Activated CD4-positive, CD25-positive, alpha-beta regulatory T cell treated with anti-CD3 and anti-CD28 coated beads, Interleukin-2, amount 50 U/mL, for 72 hours (primary cell): ENCODE results near the gene CDNF.
"Not testable (repeated sequence)": the region's sequence is repeated elsewhere in the genome, so short reads cannot be mapped to it uniquely, and the experiment has no call there.

Source experiments
- DNase-seq: peaks from one replicate; pipeline ENCODE4 v3.0.0; 2021

Gene CDNF

DNA sequence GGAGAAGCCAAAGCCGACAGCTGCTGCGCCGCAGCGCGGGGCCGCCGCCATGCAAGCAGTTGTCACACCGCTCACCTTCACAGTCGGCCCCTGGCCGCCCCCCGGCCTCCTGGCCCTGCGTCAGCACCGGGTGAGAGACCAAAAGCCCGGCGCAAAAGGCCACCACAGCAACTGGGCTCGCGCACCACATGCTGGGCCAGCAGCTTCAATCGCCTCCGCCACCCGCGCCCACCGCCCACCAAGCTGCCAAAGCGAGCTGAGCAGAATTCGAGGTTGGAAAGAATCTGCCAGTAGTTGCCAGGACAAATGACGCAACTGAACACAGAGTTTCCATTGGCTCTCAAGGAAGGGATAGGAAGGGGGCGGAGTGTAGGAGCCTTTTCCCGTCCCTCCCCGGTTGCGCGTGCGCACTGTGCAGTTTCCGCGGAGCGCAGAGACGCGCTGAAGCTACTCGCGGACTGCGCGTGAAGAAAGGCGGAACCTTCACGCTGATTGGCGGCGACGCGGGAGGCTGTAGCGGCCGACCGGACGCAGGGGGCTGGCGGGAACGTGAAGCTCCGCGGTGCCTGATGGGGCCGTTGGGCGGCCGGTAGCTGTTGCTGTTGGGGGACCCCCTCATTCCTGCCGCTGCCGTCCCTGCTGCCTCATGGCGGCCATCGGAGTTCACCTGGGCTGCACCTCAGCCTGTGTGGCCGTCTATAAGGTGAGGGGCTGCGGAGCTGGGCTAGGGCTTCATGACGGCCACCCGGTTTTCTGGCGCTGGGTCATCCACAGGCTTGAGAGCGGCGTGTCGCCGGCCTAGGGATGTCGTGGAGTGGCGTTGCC is at the start of gene CDNF, which contains the start of the genes HSPA14 and MSANTD7:
Gene CDNF, minus strand, starts transcription at position 281 of the 825 bp plus-strand sequence. Its CDS starts 91 bp downstream, at position 190.
Gene HSPA14, plus strand, starts transcription at position 550 of the 825 bp plus-strand sequence. Its CDS starts 97 bp downstream, at position 647.
Gene MSANTD7, plus strand, starts transcription at position 550 of the 825 bp plus-strand sequence. CDS start 3,979 bp downstream, outside the sequence.
- peak; percentile 99 for DNase-seq

DNA sequence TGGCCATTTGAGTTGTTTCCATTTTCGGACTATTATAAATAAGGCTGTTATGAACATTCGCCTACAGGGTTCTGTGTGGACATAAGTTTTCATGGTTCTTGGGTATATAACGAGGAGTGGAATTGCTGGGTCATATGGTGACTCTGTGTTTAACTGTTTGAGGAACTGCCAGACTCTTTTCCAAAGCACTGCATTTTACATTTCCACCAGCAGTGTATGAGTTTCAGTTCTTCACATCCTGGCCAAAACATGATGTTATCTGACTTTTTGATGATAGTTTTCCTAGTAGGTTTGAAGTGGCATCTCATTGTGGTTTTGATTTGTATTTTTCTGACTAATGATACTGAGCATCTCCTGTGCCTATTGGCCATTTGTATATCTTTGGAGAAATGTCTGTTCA is 46.2 kb upstream of the CDNF start:
- no peak for DNase-seq

DNA sequence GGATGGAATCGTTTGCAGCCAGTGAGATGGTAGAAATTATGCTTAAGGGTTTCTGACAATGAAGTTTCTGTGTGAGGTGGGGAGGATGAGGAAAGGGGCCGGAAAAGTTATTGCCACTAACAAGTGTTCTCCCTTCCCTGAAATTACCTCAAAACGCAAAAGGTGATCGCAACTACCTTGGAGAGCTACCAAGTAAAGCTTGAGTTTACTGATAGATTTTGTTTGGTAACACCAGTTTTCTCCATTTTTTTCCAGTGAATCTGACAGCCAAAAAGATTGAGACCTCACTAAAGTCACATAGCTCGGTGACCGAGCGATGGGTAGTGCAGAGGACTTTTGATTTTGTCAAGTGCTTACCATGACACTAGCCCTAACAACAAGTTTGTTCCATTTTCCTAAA is 42.4 kb upstream of the CDNF start:
- DNase-seq = no peak

DNA sequence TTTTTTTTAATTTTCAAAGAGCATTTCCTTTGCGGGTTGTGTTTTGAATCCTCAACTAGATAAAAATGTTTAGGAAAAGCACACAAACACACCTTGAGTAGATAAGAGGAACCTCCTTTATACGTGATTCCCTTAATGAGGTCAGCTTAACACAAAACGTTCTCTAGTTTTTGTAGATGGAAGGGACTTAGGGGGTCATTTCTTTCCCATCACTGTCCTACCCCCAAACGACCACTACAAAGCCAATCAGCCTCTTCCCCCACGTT is 42.0 kb upstream of the CDNF start:
- no peak for DNase-seq

DNA sequence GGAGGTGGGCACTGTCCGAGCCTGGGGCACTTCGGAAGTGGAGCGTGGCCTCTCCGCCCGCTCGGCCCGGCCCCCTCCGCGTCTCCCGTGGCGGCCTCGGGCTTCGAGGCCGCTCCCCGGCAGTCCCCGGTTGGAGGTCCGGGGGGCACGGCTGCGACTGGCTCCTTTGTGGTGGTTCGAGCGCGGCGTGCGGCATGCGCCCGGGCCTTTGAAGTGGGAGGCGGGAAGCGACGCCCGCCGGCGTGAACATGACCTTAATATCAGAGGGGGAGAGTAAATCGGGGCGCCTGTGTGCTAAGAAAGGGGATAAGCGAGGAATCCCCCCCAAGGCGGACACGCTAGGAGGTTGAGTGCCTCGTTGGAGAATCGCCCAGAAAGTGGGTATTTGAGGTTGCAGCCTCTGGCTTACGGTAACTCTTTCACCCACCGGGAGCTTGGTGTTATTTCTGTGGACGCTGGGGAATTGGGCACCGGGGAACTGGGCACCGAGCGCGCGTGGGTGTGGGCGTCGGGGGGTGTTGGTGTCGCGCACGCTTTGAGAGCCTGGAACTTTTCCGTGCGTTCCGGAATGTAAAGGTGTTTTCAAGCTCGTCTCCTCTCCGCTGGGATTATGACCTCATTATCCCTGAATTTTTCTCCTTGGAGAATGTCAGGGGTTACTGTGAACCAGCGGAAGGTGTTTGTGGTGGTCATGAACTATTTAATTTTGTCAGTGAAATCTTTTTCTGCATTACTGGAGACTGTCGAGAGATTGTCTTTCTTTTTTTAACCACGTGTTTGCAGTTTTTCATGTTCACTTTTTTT is 41.5 kb upstream of the CDNF start:
- peak; percentile 55 for DNase-seq

DNA sequence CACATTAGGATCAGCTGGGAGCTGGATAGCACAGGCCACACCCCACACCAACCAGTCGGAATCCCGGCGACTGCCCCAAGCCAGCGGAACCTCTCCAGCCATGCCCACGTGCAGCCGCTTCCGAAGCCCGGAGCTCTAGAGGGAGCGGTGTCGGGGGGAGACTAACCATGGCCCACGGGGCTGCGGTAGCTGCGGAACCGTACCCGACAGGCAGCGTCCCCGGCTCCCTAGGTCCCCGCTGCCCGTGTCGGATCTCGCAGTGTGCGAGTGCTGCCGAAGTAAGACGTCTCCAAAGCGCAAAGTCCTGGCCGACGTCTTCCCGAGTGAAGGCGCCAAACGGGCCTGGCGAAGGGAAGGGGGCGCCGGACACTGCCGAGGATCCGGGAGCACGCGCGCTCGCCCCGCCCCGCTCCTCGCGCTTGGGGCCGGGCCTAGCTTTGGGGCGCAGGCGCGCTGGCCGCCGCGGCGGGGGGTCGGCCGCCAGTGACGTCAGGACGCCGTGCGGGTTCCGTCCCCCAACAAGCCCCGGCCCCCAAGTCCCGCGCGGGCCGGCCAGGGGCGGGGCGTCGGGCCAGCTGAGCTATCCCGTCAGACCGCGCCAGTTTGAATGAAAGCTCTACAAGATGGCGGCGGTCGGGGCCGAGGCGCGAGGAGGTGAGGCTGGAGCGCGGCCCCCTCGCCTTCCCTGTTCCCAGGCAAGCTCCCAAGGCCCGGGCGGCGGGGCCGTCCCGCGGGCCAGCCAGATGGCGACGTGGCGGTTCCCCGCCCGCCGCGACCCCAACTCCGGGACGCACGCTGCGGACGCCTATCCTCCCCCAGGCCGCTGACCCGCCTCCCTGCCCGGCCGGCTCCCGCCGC is 40.7 kb upstream of the CDNF start, which contains the start of gene SUV39H2:
Gene SUV39H2, plus strand, starts transcription at position 601 of the 858 bp plus-strand sequence. Its CDS starts 23 bp downstream, at position 624.
- peak; percentile 95 for DNase-seq

DNA sequence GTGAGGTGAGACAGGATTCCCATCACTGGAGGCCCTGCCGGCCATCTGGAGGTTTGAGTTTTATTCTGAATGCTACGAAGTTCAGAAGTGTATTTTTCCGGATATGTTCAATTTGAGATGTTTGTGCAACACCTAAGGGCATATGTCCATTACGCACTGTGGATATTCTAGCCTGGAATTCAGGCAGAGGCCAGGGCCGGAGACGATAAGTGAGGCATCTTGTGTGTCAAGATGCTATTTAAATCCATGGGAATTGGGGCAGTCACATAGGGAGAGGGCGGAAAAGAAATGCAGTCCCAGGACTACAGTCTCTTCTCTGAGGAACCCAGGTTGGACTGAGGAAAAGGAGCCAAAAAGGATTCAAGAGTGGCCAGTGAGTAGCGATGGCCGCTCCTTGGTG is 38.9 kb upstream of the CDNF start:
- DNase-seq = no peak

DNA sequence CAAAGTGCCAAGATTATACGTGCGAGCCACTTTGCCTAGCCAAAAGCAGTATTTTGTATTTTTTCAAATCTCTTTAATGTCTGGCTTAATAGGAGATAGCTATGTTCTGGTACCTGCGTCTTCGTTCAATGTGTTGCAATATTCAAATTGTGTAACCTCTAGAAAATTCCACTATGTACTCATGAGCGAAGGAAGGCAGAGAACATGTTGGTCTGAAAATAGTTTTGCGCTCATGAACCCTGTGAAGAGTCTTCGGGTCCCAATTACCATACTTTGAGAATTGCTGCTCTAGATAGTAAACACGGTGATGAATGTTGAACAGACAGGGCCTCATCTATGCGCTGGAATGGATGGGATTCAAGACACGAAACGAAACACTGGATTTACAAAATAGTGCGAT is 38.1 kb upstream of the CDNF start:
- DNase-seq = no peak

DNA sequence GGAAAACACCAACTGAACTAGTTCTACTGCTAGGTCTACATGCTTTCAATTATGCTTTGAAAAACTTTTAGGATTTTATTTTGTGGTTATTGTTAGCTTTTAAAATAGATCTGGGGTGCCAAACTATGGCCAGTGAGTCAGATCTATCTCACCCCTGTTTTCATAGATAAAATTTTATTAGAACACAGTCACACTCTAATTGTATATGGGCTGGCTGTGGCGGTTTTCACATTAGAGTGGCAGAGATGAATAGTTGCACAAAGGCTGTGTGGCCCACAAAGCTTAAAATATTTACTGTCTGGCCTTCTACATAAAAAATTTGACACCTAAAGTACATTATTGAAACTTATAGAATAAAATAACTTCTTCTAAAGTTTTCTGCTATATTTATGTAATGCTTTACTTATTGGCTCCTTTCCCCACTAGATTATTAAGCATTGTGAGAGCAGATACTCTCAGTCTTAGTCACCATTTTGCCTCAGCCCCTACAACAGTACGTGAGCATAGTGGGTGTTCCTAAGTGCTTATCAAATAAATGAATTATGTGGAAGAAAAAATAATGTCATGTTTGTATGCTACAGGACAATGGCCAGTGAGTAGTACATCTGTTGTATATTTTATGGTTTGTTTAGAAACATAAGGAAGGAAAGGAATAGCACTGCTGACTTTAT is 35.4 kb upstream of the CDNF start:
- no peak for DNase-seq

DNA sequence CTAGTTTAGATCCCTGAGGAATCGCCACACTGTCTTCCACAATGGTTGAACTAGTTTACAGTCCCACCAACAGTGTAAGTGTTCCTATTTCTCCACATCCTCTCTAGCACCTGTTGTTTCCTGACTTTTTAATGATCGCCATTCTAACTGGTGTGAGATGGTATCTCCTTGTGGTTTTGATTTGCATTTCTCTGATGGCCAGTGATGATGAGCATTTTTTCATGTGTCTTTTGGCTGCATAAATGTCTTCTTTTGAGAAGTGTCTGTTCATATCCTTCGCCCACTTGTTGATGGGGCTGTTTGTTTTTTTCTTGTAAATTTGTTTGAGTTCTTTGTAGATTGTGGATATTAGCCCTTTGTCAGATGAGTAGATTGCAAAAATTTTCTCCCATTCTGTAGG is 27.0 kb upstream of the CDNF start:
- DNase-seq = not testable (repeated sequence)

DNA sequence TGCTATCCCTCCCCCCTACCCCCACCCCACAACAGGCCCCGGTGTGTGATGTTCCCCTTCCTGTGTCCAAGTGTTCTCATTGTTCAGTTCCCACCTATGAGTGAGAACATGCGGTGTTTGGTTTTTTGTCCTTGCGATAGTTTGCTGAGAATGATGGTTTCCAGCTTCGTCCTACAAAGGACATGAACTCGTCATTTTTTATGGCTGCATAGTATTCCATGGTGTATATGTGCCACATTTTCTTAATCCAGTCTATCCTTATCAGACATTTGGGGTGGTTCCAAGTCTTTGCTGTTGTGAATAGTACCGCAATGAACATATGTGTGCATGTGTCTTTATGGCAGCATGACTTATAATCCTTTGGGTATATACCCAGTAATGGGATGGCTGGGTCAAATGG is 26.6 kb upstream of the CDNF start:
- DNase-seq = not testable (repeated sequence)

DNA sequence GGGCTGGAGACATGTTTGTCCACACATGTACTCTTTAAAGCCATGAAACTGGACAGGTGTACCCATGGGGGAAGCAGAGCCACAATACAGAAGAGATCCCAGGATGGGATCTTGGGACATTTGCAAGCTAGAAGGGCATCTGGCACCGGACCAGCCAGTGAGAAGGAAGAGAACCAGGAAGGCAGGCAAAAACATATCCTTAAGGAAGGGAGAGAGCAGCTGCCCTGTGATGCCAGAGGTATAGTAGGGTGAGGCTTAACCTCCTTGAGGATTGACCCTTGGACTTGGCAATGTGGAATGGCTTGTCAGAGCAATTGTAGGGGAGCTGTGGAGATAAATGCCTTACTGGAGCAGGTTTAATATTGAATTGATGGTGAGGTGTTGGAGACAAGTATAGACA is 23.0 kb upstream of the CDNF start:
- DNase-seq = no peak

DNA sequence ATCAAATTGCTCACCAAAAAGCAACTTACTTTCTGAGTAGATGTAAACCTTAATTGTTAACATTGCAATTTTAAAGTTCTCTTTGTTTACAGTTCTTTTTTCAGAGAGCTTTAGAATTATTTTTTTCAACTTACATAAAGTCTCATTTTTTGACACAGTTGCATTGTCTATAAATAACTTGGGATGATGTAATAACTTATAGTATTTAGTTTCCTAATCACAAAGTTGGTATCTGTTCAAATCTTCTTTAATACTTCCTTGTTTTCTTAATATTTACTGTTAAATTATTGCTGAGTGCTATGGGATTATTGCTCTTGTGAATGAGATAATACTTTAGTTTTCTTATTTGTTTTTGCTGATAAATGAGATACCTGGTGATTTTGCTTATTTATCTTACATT is 21.9 kb upstream of the CDNF start:
- DNase-seq = no peak

DNA sequence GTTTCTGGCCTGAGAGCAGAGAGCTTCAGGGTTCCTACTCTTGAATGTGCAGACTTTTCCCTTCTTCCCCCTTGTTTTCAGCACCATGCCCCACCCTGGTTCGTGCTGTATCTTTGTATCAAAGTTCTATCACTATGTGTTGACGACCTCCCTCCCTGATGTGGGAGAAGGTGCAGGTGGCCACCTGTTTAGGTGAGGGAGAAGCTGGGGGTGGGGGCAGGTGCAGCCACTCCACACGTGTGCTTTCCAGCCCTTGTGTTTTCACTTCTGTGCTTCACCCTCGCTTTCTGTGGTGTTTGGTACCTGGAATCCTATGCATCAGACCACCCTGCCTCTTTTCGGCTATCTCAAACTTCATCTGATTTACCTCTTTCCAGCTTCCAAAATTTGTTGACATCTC is 21.2 kb upstream of the CDNF start:
- no peak for DNase-seq

DNA sequence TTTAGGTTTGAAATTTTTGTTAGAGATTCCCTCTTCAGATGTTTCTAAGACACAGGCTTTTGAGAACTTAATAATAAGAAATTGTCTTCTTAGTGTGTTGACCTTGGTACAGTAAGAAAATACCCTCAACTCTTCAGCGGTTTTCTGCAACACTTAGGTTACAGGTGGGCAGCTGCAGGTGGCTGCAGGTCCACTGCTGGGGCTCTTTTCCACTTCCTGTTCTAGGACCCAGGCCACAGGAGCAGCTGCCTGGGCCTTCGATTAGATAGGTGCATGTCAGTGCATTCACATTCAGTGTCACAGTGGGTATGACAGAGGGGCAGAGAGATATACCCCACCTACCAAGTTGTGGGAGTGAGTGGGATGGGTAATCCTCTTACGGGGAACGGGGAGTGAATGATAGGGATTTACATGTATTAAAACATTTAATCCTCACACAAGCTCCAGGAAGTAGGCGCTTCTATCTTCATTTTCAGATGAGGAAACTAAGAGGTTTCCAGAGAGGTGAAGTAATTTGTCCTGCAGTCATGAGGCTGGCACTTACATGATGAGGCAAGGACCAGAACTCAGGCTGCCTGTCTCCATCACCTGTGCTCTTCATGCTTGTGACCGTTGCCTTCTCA is 20.6 kb upstream of the CDNF start:
- no peak for DNase-seq

DNA sequence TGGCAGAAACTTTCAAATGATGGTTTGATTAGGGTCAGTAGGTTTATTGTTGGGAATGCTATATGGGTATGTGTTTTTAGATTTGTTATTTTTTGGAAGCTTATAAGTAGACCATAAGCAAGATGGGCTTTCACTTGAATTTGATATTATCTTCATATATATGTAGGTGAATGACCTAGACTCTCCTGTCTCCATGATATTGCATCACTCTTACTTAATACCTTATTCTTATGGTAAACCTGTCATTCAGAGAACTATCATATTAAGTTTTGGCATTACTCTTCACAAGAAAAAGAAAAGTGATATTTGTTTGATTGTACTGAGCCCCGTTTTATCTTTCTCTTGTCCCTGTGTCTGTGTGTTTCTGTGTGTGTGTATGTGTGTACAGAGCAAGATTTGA is 17.6 kb upstream of the CDNF start:
- DNase-seq = no peak

DNA sequence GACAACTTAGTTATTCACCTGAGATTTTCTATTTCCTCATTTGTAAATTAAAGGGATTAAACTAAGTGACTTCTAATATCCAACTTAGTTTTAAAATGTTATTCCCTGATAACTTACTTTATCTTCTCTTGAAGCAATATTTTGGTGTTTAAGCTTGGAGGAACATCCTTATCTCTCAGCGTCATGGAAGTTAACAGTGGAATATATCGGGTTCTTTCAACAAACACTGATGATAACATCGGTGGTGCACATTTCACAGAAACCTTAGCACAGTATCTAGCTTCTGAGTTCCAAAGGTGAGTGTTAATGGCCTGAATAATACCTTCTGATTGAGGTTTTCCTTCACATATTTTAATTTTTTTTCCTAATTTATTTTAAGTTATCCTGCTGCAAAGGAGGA is 14.4 kb upstream of the CDNF start:
- no peak for DNase-seq

DNA sequence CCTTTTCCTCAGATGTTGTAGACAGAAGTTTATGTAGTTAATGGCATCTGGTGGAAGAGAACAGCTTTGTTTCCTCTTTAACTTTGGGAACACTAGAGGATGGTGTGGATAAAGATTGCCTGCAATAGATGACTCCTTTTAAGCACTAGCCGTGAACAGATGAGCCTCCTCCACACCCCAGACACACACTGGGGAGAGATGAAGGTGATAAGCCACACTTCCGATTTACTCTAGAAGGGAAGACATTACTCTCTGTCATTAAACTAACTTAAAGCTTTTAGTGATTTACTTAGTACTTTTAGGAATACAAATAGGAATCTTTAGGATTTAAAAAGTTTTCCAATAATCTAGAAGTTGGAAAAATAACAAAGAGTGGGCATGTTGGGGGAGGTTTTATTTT is 7.1 kb upstream of the CDNF start:
- no peak for DNase-seq

DNA sequence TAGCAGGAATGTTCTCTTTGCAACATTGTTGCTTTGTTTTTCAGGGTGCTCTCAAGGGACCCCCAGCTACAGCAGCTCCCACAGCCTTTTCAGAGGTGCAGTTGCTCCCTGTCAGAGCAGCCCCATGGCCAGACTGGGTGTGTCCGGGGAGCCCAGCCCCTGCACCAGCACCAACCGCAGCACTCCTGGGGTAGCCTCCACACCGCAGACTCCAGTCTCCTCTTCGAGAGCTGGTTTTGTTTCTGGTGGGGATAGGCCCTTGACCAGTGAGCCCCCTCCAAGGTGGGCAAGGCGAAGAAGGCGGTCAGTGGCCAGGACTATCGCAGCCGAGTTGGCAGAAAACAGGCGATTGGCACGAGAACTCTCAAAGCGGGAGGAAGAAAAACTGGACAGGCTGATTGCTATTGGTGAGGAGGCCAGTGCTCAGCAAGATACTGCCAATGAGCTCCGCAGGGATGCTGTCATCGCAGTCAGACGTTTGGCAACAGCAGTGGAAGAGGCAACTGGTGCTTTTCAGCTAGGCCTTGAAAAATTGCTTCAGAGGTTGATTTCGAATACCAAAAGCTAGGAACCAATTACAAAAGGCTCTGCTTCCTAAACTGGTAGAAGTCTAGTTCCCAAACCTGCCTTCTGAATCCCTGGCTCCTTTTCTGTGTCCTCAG is 5.6 kb upstream of the CDNF start:
- DNase-seq = no peak

DNA sequence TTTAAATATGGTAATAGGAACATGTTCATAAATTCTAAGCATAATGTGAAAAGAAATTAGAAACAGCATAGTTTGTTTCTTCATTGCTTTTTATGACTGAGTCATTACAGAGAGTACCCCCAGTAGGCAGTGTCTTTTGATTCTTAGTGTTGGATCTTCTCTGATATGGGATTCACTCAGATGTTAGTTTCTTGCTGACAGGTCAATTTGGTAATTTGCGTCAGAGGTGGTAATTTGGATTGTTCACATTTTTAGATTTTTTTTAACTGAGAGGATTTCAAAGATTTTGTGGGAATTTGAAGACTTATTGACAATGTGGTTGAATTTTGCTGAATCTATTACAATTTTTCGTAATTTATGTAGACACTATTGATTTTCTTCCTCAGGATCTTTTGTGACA is 2.3 kb upstream of the CDNF start:
- DNase-seq = no peak

DNA sequence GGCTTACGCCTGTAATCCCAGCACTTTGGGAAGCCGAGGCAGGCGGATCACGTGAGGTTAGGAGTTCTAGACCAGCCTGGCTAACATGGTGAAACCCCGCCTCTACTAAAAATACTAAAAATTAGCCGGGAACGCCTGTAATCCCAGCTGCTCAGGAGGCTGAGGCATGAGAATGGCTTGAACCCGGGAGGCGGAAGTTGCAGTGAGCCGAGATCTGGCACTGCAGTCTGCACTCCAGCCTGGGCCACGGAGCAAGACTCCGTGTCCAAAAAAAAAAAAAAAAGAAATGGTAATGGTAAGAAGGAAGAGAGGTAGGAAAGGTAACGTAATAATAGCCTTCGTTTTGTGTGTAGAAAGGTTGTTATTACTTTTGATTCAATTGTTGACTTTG is 1.5 kb upstream of the CDNF start:
- no peak for DNase-seq
